ENCODE data around the gene LDHB.
"Not testable (repeated sequence)": the region's sequence is repeated elsewhere in the genome, so short reads cannot be mapped to it uniquely, and the experiment has no call there.

LDHB gene

DNA sequence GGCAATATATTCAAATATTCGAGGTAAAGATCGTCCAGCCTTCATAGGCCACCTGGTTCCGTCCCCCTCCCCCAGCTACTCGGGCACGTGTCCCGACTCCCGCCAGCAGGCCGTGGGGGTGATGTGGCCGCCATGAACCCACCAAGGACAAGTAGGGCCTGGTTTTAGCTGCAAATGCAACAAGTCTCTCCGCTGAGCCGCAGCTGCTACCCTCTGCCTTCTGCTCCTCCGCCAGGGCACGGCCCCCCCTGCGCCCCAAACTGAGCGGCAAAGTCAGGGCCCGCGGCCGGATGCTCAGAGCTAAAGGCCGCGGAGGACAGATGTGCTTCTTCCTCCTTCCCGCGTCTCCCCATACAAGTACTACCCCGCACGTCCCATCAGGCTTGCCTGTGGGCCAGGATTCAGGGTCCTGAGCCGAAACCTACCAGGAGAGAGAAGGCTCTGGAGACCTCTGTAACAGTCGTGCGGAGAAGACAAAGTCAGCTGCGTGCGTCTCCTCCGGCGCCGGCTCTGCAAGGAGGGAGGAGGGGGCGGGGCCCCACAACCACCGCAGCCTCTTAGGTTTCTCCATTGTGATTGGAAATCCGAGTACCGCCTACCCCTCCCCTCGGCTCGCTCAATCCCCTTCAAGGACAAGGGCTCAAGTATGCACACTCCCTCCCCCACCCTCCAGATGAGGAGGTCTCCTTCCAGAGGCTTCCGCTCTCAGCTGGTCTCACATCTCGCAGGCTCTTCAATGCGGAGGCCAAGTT is at the start of gene LDHB:
Gene LDHB, minus strand, starts transcription at position 517 of the 752 bp plus-strand sequence. CDS start 3,171 bp downstream, outside the sequence.
- peak; percentile 99 for DNase-seq

DNA sequence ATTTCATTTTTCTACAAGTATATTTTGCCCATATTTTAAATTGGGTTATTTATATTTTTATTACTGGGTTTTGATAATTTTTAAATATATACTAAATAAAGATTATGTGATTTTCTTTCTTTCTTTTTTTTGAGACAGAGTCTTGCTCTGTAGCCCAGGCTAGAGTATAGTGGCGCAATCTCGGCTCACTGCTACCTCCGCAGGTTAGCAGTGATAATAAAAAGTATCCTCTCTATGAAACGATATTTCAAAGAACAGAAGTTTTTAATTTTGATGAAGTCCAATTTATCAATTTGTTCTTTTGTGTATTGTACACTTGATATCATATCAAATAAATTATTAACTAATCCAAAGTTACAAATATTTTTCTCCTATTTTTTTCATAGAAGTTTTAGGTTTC is 47.2 kb upstream of the LDHB start:
- DNase-seq, result no peak

DNA sequence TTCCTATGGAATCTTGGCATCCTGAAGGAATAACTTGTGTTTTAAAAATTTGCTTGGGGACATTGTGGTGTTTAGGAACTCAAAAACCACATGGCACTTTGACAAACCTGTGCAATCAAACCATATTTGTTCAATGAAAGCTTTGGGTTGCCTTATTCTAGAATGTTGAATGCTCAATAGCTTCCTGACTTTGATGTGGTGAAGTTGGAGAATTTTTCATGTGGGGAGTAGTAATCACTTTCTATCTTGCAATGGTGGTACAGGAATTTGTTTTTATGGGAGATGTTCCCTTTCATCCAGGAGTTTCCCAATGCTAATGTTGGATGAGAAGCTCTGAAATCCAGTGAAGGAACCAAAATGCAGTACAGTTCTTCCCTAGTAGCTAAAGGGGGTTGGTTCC is 42.2 kb upstream of the LDHB start:
- no peak for DNase-seq

DNA sequence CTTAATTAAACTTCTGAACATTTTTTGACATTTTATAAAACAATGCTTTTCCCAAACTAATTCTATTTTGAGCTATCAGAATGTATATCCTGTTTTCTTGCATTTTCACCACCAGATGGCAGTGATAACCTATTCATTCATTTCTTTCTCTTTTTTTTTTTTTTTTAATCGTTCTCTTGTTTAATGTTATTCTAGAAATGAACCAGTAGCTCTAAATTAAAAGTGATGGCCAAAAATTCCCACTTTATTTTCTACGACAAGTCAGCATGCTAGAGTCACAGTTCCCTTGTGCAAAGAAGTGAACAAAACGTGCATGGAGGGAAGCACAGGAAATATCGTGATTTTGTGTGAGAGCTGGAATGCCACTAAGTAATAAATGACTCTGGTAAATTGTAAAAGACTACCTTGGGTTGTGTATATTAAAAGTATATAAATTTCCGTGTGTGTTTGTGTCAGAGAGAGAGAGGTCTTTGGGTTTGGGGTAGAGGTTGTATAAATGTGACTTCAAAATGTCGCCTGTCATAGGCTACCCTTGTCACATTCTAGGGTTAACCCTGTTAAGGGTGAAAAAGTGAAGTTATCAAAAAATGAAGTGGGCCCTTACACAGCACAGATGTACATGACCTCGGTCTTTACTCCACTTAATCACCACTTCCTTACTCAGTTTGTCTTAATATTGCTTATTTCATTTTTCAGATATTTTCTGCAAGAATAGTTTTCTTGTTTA is 40.4 kb upstream of the LDHB start:
- DNase-seq, result peak; percentile 75

DNA sequence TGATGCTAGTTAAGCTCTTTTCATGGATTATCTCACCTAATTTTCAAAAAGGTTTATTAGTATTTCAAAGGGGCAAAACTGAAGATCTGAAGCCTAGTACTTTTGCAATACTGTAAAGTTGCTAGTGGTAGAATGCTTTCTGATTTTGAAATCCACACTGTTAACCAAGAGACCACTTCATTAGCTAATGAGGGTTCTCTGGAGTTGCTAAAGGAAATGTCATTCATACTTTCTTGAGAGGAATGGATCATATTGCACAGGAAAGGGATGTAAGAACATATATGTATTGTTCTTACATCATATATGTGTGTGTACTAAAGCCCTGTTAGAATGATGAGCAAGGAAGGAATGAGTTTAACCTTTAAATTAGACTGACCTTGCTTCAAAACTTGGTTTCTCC is 39.0 kb upstream of the LDHB start:
- no peak for DNase-seq

DNA sequence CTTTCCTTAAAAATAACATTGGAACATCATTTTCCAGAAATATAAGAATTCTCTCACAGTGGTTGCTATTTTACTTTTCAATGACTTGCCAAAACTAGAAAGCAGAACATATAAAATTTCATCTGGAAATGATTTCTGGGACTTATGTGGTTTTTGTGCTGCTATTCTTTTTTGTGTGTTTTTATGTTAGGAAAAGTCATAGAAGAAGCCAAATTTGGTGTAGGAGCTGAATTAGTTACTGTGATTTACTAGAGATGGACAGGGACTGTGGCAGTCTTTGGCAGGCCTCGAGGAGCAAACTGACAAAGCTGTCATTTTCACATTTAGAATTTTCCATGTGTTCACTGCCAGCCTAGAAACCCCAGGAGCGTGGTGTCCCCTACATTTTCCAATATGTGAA is 38.3 kb upstream of the LDHB start:
- DNase-seq, result peak; percentile 20

DNA sequence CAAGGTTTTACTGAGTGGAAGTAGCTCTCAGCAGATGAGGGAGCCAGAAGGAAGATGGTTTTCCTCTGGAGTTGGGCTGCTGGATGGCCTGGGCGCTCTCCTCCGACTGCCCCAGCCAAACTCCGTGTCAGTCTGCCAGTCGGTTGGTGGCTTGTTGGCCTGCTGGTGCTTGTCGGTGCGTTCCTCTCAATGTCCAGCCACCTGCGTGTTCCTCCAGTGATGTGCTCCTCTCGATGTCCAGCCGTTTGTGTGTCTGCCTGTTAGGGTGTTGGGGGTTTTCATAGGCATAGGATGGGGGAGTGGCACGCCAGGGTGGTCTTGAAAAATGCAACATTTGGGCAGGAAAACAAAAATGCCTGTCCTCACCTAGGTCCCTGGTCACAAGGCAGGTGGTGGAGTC is 37.0 kb upstream of the LDHB start:
- DNase-seq, result no peak

DNA sequence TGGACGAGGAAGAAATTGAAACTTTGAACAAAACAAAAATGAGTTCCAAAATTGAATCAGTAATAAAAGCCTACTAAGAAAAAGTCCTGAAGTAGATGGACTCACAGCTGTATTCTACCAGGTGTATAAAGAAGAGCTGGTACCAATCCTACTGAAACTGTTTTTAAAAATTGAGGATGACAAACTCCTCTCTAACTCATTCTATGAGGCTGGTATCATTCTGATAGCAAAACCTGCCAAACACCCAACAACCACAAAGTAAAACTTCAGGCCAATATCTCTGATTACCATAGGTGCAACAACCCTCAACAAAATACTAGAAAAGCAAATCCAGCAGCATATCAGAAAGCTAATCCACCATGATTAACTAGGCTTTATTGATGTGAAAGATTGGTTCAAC is 33.9 kb upstream of the LDHB start:
- DNase-seq, result no peak

DNA sequence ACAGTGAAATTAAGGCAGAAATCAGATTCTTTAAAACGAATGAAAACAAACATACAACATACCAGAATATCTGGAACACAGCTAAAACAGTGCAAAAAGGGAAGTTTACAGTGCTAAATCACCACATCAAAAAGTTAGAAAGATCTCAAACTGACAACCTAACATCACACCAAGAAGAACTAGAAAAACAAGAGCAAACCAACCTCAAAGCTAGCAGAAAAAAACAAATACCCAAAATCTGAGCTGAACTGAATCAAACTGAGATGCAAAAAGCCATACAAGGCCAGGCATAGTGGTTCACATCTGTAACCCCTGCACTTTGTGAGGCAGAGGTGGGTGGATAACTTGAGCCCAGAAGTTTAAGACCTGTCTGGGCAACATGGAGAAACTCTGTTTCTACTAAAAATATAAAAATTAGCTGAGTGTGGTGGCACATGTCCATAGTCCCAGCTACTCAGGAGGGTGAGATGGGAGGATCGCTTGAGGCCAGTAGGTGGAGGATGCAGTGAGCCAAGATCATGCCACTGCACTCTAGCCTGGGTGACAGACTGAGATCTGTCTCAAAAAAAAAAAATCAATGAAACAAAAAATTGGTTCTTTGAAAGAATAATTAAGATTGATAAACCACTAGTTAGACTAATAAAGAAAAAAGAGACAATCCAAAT is 33.2 kb upstream of the LDHB start:
- no peak for DNase-seq

DNA sequence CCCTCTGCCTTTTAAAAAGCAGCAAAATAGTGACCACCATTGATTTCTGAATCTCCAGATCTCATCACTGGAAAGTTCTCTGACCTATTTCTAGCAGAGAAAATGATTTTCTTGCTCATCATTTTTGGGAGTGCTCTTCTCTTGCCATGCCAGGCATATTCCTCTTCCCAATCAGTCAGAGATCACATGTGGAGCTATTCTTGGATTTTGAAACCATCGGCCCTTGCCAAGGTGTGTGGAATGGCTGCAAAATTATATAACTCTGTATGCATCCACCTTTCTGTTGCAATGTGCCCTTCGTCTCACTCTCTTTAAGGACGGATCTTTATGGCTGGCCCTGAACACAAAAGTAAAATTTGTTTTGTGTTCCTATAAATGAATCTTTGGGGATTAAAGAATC is 25.5 kb upstream of the LDHB start:
- no peak for DNase-seq

DNA sequence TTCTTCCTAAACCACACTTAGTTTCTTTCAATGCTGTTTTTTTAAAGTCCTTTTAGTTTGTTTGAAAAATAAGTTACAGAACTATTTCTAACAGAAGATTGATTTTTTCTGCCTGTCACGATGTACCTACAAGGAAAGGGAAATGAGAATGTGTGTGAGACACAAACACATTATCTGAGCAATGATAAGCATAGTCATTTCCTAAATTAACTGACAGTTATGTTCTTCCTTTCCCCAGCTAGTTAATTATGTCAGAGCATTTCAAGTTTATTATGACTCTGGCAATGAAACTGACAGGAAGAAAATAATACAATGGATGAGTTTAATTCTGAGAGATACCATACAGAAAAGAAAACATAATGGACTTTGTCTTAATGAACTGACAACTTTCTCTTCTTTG is 21.3 kb upstream of the LDHB start:
- no peak for DNase-seq

DNA sequence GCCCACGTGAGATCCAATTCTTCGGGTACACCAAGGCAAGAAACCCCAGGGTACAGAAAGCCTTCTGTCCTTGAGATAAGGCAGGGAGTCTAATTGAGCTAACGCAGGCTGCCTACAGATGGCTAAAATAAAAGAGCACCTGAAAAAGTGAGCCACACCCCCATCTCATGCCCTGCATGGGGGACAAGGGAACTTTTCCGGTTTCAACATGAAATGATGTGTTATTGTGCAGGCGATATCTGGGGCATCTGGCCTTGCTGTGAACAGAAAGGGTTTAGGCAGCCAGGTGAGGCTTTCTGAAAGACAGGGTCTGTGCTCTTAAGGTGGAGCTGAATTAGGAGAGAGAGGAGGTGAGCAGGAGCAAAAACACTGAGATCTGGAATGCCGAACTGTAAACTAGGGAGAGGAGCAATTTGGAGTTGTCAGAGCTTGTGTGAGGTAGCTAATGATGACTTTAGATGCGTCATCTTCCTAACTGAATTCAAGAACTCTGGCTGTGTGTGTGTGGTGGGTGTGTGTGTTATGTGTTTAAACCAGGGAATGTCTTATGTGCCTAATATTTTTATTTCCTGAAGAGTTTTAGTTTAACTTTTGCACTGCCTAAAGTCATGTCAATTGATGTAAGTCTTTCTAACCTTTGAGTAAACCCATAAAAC is 20.1 kb upstream of the LDHB start:
- no peak for DNase-seq

DNA sequence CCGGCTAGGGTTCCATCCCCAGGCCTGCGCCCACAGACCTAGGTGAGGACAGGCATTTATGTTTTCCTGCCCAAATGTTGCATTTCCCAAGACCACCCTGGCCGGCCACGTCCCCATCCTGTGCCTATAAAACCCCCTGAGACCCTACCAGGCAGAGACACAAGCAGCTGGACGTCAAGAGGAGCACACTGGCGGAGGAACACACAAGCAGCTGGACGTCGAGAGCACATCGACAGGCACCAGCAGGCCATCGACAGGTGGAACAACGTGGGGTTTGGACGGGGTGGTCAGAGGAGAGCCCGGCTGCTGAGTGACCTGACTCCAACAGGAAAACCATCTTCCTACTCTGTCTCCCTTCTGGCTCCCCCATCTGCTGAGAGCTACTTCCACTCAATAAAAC is 19.6 kb upstream of the LDHB start:
- DNase-seq, result no peak

DNA sequence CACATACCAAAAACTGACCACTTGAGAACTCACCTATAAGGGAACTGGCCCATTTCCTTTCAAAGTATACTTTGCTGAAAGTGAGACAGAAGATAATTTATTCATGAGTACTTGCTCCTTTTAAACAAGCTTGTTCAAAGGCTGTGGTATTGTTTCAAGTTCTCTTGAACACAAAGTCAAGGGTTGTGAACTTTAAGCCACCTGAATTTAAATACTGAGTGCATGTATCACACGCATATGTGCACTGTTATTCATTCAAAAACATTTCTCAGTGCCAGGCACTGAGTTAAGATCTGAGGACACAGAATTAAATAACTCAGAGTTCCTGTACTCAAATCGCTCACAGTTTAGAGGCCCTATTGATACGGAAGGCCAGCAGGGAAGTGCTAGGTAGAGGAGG is 19.1 kb upstream of the LDHB start:
- no peak for DNase-seq

DNA sequence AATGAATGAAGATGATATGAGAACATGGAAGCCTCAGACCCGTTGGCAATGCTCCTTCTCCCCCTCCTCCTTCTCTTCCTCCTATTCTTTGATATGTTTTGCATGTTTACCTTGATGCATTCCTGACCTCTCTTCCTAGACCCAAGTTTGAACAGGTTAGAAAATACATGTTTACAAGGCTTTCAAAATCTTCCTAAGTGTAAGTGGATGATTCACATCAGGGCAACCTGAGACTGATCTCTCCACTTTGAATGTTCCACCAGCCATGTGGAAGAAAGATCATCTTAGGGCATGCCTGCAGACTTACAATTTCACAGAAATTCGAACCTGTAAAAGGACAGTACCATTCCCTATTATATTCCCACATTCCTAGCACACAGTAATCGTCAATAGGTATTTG is 18.0 kb upstream of the LDHB start:
- no peak for DNase-seq

DNA sequence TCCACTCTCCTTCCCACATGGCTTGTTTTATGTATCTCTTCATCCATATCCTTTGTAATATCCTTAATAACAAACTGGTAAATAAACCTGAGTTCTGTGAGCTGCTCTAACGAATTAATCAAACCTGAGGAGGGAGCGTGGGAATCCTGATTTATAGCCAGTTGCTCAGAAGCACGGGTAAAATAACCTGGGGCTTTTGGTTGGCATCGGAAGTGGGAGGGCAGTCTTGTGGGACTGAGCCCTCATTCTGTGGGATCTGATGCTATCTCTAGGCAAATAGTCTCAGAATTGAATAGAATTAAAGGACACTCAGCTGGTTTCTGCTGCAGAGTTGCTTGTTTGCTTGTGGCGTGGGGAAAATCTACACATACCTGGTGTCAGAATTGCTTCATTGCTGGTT is 17.5 kb upstream of the LDHB start:
- no peak for DNase-seq

DNA sequence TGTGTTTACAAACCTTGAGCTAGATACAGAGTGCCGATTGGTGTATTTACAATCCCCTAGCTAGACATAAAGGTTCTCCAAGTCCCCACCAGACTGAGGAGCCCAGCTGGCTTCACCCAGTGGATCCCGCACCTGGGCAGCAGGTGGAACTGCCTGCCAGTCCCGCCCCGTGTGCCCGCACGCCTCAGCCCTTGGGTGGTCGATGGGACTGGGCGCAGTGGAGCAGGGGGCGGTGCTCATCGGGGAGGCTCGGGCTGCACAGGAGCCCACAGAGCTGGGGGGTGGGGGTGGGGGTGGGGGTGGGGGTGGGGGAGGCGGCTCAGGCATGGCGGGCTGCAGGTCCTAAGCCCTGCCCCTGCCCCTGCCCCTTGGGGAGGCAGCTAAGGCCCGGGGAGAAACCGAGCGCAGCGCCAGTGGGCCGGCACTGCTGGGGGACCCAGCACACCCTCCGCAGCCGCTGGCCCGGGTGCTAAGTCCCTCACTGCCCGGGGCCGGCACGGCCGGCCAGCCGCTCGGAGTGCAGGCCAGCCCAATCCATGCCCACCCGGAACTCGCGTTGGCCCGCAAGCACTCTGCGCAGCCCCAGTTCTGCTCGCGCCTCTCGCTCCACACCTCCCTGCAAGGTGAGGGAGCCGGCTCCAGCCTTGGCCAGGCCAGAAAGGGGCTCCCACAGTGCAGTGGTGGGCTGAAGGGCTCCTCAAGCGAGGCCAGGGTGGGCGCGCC is 16.3 kb upstream of the LDHB start:
- DNase-seq, result not testable (repeated sequence)

DNA sequence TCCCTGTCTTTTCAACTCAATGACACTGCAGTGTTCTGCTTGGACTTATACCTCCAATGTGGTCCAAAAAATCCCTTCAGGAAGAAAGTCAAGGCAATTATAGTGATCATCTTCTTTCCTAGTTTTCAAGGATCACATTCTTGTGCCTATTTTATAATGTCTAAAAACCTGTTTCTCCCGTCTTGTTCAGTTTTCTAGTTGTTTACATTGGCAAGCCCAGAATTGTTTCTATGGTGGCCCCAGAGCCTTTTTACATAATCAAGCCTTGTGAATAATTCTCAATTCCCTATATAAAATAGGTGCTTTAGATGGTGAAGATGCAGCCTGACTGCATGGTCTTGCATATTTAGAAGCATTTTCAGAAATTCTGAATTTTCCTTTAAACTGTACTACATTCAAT is 14.5 kb upstream of the LDHB start:
- no peak for DNase-seq

DNA sequence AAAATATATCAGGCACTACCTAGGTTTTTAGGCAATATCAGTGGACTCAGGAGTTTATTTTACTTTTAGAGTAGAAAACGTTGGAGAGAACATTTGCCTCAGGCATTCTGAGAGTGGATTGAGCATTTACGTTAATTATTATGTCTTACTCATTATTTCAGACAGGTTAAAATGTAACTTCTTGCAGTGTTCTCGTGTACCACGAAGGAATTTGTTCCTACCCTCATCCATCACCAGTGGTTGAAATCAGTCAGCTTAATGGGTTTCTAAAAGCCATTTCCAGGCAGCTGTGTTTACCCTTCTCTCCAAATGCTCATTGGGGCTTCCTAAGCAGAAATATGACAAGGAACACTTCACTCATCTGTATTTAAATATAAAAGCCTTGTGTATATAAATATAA is 9.1 kb upstream of the LDHB start:
- no peak for DNase-seq

DNA sequence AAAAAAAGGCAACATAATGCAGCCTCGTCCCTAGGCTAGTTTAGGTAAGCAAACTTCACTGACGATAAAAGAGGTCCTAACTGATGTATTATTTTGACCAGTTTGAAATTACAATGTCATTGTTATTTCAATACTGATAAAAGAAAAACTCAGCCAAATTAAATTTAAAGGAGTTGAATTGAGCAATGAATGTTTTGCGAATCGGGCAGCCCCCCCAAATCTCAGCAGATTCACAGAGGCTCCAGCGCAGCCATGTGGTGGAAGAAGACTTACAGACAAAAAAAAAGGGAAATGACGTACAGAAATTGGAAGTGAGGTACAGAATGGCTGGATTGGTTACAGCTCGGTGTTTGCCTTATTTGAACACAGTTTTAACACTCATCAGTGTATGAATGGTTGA is 8.2 kb upstream of the LDHB start:
- no peak for DNase-seq

DNA sequence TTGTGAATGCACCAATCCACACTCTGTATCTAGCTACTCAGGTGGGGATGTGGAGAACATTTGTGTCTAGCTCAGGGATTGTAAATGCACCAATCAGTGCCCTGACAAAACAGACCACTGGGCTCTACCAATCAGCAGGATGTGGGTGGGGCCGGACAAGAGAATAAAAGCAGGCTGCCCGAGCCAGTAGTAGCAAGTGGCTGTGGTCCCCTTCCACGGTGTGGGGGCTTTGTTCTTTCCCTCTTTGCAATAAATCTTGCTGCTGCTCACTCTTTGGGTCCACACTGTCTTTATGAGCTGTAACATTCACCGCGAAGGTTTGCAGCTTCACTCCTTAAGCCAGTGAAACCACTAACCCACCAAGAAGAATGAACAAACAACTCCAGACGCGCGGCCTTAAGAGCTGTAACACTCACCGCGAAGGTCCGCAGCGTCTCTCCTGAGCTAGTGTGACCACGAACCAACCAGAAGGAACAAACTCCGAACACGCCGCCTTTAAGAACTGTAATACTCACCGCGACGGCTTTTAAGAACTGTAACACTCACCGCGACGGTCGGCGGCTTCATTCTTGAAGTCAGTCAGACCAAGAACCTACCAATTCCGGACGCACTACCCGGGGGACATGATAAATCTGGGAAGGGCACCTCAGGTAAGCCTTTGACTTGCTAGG is 4.6 kb upstream of the LDHB start:
- DNase-seq, result no peak

DNA sequence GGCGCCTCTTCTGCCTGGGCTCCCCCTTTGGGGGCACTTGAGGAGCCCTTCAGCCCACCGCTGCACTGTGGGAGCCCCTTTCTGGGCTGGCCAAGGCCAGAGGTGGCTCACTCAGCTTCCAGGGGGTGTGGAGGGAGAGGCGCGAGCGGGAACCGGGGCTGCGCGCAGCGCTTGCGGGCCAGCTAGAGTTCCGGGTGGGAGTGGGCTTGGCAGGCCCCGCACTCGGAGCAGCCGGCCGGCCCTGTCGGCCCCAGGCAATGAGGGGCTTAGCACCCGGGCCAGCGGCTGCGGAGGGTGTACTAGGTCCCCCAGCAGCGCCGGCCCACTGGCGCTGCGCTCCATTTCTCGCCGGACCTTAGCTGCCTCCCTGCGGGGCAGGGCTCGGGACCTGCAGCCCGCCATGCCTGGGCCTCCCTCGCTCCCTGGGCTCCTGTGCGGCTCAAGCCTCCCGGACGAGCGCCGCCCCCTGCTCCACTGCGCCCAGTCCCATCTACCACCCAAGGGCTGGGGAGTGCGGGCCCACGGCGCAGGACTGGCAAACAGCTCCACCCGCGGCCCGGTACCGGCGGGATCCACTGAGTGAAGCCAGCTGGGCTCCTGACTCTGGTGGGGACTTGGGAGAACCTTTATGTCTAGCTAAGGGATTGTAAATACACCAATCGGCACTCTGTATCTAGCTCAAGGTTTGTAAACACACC is 3.9 kb upstream of the LDHB start:
- not testable (repeated sequence) for DNase-seq
